Measurements from ENCODE around the gene MBOAT1. TPM values are rescaled to one million over a fixed set of nuclear protein-coding genes. Genes with fewer than 3 reads are reported as not detected.

MBOAT1 gene
- total RNA-seq, 2 donors from 2014 or later: 4.6 to 10.1 TPM

DNA sequence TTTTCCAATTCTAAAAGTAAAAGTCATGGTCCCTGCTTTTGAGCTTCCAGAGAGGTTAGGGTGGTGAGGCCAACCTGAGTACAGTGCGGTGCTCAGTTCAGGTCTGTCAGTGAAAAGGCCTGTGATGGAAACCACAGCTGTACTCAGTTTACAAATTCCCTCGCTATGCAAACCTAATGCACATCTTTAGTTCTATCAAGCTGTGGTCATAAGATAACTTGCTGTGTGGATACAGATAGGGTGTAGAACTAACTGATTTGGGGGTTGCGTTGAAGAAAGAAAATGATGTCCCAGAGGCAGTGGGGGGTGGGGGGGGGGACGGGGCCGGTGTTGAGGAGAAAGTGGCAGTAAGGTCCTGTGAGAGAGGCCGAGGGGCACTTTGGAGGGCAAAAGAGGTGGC lies 22.8 kb upstream of the MBOAT1 start:
- Histone ChIP-seq H3K27ac (no peak overlapping the region), H3K4me3 (no peak overlapping the region), H3K36me3 (replicated peaks in 1 of 2; ENCODE audit: insufficient read depth in 1 of 2, low read depth in 2 of 2) (no peaks in the 10 kb centered on the region), H3K4me1 (no peaks in the 10 kb centered on the region), H3K27me3 (no peaks in the 10 kb centered on the region), H3K9me3 (no peaks in the 10 kb centered on the region)
- DNase-seq: no peak
- TF ChIP-seq POLR2A (IDR thresholded peaks at IDR 0.05): no peak
- 79 to 82% methylated on average over 5 to 6 of the region's 6 CpGs for WGBS, 2 donors
- intact Hi-C loops (cut with DNase I): no loop called here
- ATAC-seq: no peak

DNA sequence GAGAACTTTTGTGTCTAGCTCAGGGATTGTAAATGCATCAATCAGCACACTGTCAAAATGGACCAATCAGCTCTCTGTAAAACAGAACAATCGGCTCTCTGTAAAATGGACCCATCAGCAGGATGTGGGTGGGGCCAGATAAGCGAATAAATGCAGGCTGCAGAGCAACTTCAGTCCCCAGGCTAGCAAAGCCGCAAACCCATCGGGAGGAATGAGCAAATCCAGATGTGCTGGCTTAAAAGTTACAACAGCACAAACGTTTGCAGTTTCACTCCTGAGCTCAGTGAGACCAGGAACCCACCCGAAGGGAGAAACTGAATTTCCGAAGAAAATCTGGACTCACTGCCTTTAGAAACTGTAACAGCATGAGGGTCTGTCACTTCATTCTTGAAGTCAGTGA lies 21.9 kb upstream of the MBOAT1 start:
- no peak for TF ChIP-seq POLR2A (IDR thresholded peaks at IDR 0.05)
- TF ChIP-seq, protein P1, sequence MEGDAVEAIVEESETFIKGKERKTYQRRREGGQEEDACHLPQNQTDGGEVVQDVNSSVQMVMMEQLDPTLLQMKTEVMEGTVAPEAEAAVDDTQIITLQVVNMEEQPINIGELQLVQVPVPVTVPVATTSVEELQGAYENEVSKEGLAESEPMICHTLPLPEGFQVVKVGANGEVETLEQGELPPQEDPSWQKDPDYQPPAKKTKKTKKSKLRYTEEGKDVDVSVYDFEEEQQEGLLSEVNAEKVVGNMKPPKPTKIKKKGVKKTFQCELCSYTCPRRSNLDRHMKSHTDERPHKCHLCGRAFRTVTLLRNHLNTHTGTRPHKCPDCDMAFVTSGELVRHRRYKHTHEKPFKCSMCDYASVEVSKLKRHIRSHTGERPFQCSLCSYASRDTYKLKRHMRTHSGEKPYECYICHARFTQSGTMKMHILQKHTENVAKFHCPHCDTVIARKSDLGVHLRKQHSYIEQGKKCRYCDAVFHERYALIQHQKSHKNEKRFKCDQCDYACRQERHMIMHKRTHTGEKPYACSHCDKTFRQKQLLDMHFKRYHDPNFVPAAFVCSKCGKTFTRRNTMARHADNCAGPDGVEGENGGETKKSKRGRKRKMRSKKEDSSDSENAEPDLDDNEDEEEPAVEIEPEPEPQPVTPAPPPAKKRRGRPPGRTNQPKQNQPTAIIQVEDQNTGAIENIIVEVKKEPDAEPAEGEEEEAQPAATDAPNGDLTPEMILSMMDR (IDR thresholded peaks at IDR 0.05): no peak
- Histone ChIP-seq H3K4me3 (no peak overlapping the region), H3K27ac (no peak overlapping the region), H3K27me3 (no peaks in the 10 kb centered on the region), H3K9me3 (no peaks in the 10 kb centered on the region), H3K4me1 (no peaks in the 10 kb centered on the region), H3K36me3 (replicated peaks in 1 of 2; ENCODE audit: insufficient read depth in 1 of 2, low read depth in 2 of 2) (no peaks in the 10 kb centered on the region)
- 74 to 79% methylated on average over 7 of the region's 7 CpGs for WGBS, 2 donors
- no peak for DNase-seq
- intact Hi-C loops (cut with DNase I): no loop called here
- no peak for ATAC-seq

DNA sequence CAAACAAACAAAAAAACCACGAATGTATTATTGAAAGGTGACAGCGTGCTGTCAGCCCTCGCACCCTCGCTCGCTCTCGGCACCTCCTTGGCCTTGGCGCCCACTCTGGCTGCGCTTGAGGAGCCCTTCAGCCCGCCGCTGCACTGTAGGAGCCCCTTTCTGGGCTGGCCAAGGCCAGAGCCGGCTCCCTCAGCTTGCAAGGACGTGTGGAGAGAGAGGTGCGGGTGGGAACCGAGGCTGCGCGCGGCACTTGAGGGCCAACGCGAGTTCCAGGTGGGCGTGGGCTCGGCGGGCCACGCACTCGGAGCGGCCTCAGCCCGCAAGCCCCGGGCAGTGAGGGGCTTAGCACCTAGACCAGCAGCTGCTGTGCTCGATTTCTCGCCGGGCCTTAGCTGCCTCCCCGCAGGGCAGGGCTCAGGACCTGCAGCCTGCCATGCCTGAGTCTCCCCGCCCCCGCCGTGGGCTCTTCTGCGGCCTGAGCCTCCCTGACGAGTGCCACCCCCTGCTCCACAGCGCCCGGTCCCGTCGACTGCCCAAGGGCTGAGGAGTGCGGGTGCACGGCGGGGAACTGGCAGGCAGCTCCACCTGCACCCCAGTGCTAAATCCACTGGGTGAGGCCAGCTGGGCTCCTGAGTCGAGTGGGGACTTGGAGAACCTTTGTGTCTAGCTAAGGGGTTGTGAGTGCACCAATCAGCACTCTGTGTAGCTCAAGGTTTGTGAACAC lies 20.9 kb upstream of the MBOAT1 start:
- 93 to 94% methylated on average over 13 to 32 of the region's 44 CpGs for WGBS, 2 donors
- intact Hi-C loops (cut with DNase I): no loop called here
- H3K27ac ChIP-seq: no peak overlapping the region
- ATAC-seq (no peak), DNase-seq (no peak)
- H3K27me3 ChIP-seq: no peaks in the 10 kb centered on the region
- TF ChIP-seq, protein P1 (IDR thresholded peaks at IDR 0.05): no peak
- TF ChIP-seq POLR2A (IDR thresholded peaks at IDR 0.05): no peak
- no peaks in the 10 kb centered on the region for H3K9me3 ChIP-seq
- H3K4me3 ChIP-seq: no peak overlapping the region
- no peaks in the 10 kb centered on the region for H3K4me1 ChIP-seq
- H3K36me3 ChIP-seq (replicated peaks in 1 of 2; ENCODE audit: insufficient read depth in 1 of 2, low read depth in 2 of 2): no peaks in the 10 kb centered on the region

DNA sequence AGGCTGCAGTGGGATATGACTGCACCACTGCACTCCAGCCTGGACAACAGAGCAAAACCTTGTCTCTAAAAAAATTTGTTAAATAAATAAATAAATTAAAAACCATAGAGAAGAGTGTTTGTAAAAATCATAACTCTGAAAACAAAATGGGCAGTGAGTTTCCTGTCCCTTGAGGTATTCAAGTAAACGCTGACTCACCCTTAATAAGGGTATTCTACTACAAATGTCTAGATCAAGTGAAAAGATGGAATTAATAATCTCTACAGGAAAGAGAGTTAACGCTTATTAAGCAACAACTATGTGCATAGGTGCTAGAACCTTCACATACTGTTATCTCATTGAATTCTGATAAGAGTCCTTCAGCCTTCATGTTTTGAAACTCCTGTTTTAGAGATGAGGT lies 19.9 kb upstream of the MBOAT1 start:
- DNase-seq (no peak), ATAC-seq (no peak)
- Histone ChIP-seq H3K36me3 (replicated peaks in 1 of 2; ENCODE audit: insufficient read depth in 1 of 2, low read depth in 2 of 2) (no peaks in the 10 kb centered on the region), H3K27ac (no peak overlapping the region), H3K4me3 (no peak overlapping the region), H3K9me3 (no peaks in the 10 kb centered on the region), H3K27me3 (no peaks in the 10 kb centered on the region), H3K4me1 (no peaks in the 10 kb centered on the region)
- 83 to 98% methylated on average over 2 of the region's 2 CpGs for whole genome bisulfite sequencing, 2 donors
- intact Hi-C loops (cut with DNase I): no loop called here
- no peak for TF ChIP-seq POLR2A (IDR thresholded peaks at IDR 0.05)
- TF ChIP-seq, protein P1 (IDR thresholded peaks at IDR 0.05): no peak

DNA sequence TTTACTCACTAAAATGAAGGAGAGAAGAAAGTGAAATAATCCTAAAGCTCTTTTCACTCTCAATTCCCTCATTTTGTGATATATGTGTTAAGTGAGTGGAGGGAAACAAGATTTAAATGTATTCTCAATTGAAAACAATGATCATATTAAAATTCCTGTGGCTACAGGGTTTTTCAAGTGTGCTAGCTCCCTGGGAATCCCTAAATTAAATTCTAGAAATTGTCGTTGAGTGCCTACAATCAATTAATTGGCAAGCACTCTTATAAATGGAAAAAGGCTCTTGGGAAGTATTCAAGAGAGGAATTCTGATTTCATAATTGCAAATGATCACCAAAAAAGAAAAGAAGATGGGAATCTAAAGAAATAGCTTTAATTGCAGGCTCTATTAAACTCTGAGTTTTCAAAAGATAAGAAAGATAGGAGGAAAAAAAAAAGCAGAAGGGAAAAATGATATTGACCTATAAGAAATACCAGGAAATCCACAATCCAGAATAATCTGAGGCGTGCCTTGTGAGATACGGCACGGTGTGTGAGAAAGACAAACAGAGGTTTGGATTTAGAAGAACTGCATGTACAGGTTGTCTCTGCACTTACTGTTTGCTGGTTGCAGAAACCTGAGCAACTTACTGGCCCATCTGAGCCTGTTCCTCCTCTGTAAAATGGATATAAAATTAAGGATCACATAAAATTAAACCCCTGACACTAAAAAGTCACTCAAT lies 18.3 kb upstream of the MBOAT1 start:
- no peak for TF ChIP-seq POLR2A (IDR thresholded peaks at IDR 0.05)
- TF ChIP-seq, protein P1 (IDR thresholded peaks at IDR 0.05): no peak
- H3K27ac ChIP-seq: no peak overlapping the region
- intact Hi-C loops (cut with DNase I): no loop called here
- no peaks in the 10 kb centered on the region for H3K36me3 ChIP-seq (replicated peaks in 1 of 2; ENCODE audit: insufficient read depth in 1 of 2, low read depth in 2 of 2)
- no peaks in the 10 kb centered on the region for H3K27me3 ChIP-seq
- no peak for ATAC-seq
- no peaks in the 10 kb centered on the region for H3K4me1 ChIP-seq
- no peaks in the 10 kb centered on the region for H3K9me3 ChIP-seq
- H3K4me3 ChIP-seq: no peak overlapping the region
- 81 to 89% methylated on average over 4 of the region's 4 CpGs for WGBS, 2 donors
- DNase-seq: no peak
